PC-3 (cell line): ENCODE results near the gene LMOD1. TPM values are rescaled to one million over a fixed set of nuclear protein-coding genes. Genes with fewer than 3 reads are reported as not detected.

ENCODE experiments used
- ATAC-seq: fragments of 200-7000 bp; cut with Tn5 transposase; 2 replicates; pipeline ENCODE4 v1.9.1; 2020; ENCODE audit warnings: mild to moderate bottlenecking, moderate library complexity
- BruUV-seq: library from RNA; stranded (reverse); fragments of 400-500 nt; replicated peaks from 2 replicates; lab custom pipeline; 2021; lab: Mats Ljungman, UMichigan
- CTCF ChIA-PET: fragments of 300-600 bp; sonication (Branson Sonifier 250); formaldehyde crosslinking; loops from one replicate; lab custom pipeline; 2022; ENCODE audit warnings: antibody characterized with exemption; lab: Charles Lee
- POLR2A ChIA-PET: fragments of 300-600 bp; sonication (Branson Sonifier 250); formaldehyde crosslinking; loops from one replicate; lab custom pipeline; 2022; ENCODE audit warnings: antibody characterized with exemption; ENCODE audit not compliant: unreplicated experiment; lab: Charles Lee
- DNase-seq: peaks from one replicate; pipeline ENCODE4 v3.0.0-alpha.2; 2015
- H2AFZ ChIP-seq: fragments of 300-600 bp; sonication (generic); 2 replicates; pipeline ENCODE4 v1.6.0; 2016; ENCODE audit warnings: antibody characterized with exemption, low read length
- H3F3A ChIP-seq: fragments of 300-600 bp; sonication (generic); one replicate; pipeline ENCODE4 v1.6.0; 2017; ENCODE audit warnings: antibody characterized with exemption, low read length, control low read depth, mild to moderate bottlenecking; ENCODE audit not compliant: unreplicated experiment
- H3K27ac ChIP-seq: fragments of 300-600 bp; sonication (generic); 2 replicates; pipeline ENCODE4 v1.5.1; 2016; ENCODE audit warnings: mild to moderate bottlenecking, low read length
- H3K27me3 ChIP-seq: fragments of 300-600 bp; sonication (generic); 2 replicates; pipeline ENCODE4 v1.6.1; 2016; ENCODE audit warnings: low read length, mixed read lengths
- H3K36me3 ChIP-seq: fragments of 300-600 bp; sonication (generic); 2 replicates; pipeline ENCODE4 v1.6.1; 2016; ENCODE audit warnings: low read depth, mixed run types, low read length, mixed read lengths
- H3K4me1 ChIP-seq: fragments of 300-600 bp; sonication (generic); 2 replicates; pipeline ENCODE4 v1.5.1; 2016; ENCODE audit warnings: low read length; ENCODE audit not compliant: insufficient read depth
- H3K4me2 ChIP-seq: fragments of 300-600 bp; sonication (generic); 2 replicates; pipeline ENCODE4 v1.6.0; 2016; ENCODE audit warnings: low read length
- H3K4me3 ChIP-seq: fragments of 300-600 bp; sonication (generic); 2 replicates; pipeline ENCODE4 v1.5.1; 2016; ENCODE audit warnings: mild to moderate bottlenecking, low read length, mixed read lengths
- H3K79me2 ChIP-seq: fragments of 300-600 bp; sonication (generic); 2 replicates; pipeline ENCODE4 v1.6.1; 2017; ENCODE audit warnings: low read length, mixed read lengths
- H3K9ac ChIP-seq: fragments of 300-600 bp; sonication (generic); 2 replicates; pipeline ENCODE4 v1.6.0; 2016; ENCODE audit warnings: mild to moderate bottlenecking, low read length
- H3K9me2 ChIP-seq: fragments of 300-600 bp; sonication (generic); replicated peaks from 2 replicates; pipeline ENCODE4 v1.6.1; 2016; ENCODE audit warnings: mixed run types, low read length, mixed read lengths
- H3K9me3 ChIP-seq: fragments of 300-600 bp; sonication (generic); 2 replicates; pipeline ENCODE4 v1.6.1; 2016; ENCODE audit warnings: low read length, mixed read lengths
- H4K20me1 ChIP-seq: fragments of 300-600 bp; sonication (generic); 2 replicates; pipeline ENCODE4 v1.6.1; 2016; ENCODE audit warnings: low read length, mixed read lengths
- EZH2 ChIP-seq: fragments of 300-600 bp; sonication (generic); IDR thresholded peaks from one replicate; pipeline ENCODE4 v1.6.1; 2017; ENCODE audit warnings: antibody characterized with exemption, mild to moderate bottlenecking, low read length; ENCODE audit not compliant: unreplicated experiment
- EZH2phosphoT487 ChIP-seq: fragments of 300-600 bp; sonication (generic); IDR thresholded peaks from 2 replicates; pipeline ENCODE4 v1.6.1; 2018; ENCODE audit warnings: mild to moderate bottlenecking, antibody characterized with exemption, low read length, borderline replicate concordance
- intact Hi-C: fragments of 100-400 bp; cut with micrococcal nuclease; formaldehyde crosslinking; loops from 2 replicates; pipeline ENCODE4 v1.9.0; 2023
- total RNA-seq: library from RNA; depleted of rRNA; stranded (reverse); fragments of >200 nt; gene quantifications from 2 replicates; pipeline ENCODE4 v1.2.3, GENCODE V29; 2014
- TF ChIP-seq, protein P1 (sequence below): fragments of 300-600 bp; sonication (generic); conservative IDR thresholded peaks from 2 replicates; pipeline ENCODE4 v1.5.1; 2017; ENCODE audit warnings: antibody characterized with exemption, low read depth, mild to moderate bottlenecking, low read length

The LMOD1 gene
- total RNA-seq, 1 experiment from 2014 or later, result 0.07 TPM

DNA sequence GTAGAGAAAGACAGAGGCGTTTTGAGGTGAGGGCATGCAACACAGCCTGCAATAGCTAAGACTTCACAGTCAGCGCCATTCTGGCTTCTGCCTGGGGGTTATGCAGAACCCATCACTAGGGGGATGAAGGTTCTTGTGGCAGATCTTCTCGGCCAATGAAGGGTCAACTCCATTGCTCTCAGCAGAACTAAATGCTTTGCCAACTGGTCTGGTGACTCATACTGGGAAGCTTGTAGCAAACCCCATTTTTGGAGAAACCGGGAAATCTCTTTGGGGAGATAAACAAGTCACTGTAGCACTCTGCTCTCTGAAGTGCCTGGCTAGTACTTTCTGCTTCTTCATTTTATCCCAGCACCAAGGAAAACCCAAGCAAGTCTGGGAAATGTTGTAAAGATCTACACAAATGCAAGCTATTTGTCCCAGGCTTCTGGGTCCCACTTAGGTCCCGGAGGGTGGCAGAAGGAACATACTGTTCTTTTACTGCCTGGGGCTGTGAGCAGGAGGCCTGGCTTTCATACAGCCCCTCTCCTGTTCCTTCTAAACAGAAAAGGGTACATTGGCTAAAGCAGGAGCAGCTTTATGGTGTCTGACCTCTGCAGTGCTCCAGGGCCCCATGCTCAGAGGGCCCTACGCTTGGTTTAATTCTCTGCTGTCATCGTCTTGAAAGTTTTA lies 28.9 kb downstream of the LMOD1 start:
- no peaks in the 10 kb centered on the region for H3K4me1 ChIP-seq
- H3K4me2 ChIP-seq, result no peak overlapping the region
- no TSS peak for BruUV-seq
- H3K9me3 ChIP-seq, result no peaks in the 10 kb centered on the region
- H3K27me3 ChIP-seq, result no peaks in the 10 kb centered on the region
- H3K36me3 ChIP-seq, result no peaks in the 10 kb centered on the region
- H3K79me2 ChIP-seq, result no peaks in the 10 kb centered on the region
- TF ChIP-seq, protein P1, sequence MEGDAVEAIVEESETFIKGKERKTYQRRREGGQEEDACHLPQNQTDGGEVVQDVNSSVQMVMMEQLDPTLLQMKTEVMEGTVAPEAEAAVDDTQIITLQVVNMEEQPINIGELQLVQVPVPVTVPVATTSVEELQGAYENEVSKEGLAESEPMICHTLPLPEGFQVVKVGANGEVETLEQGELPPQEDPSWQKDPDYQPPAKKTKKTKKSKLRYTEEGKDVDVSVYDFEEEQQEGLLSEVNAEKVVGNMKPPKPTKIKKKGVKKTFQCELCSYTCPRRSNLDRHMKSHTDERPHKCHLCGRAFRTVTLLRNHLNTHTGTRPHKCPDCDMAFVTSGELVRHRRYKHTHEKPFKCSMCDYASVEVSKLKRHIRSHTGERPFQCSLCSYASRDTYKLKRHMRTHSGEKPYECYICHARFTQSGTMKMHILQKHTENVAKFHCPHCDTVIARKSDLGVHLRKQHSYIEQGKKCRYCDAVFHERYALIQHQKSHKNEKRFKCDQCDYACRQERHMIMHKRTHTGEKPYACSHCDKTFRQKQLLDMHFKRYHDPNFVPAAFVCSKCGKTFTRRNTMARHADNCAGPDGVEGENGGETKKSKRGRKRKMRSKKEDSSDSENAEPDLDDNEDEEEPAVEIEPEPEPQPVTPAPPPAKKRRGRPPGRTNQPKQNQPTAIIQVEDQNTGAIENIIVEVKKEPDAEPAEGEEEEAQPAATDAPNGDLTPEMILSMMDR, result no peak
- no peak for TF ChIP-seq EZH2phosphoT487
- H3K9ac ChIP-seq, result no peak overlapping the region
- H3F3A ChIP-seq, result no peaks in the 10 kb centered on the region
- H3K4me3 ChIP-seq, result no peak overlapping the region
- intact Hi-C loops, result no loop called here
- no peaks in the 10 kb centered on the region for H3K9me2 ChIP-seq
- CTCF ChIA-PET, result no interaction called here
- H4K20me1 ChIP-seq, result no peaks in the 10 kb centered on the region
- H2AFZ ChIP-seq, result no peak overlapping the region
- DNase-seq, result no peak
- POLR2A ChIA-PET, result no interaction called here
- H3K27ac ChIP-seq, result no peak overlapping the region
- no peak for ATAC-seq

DNA sequence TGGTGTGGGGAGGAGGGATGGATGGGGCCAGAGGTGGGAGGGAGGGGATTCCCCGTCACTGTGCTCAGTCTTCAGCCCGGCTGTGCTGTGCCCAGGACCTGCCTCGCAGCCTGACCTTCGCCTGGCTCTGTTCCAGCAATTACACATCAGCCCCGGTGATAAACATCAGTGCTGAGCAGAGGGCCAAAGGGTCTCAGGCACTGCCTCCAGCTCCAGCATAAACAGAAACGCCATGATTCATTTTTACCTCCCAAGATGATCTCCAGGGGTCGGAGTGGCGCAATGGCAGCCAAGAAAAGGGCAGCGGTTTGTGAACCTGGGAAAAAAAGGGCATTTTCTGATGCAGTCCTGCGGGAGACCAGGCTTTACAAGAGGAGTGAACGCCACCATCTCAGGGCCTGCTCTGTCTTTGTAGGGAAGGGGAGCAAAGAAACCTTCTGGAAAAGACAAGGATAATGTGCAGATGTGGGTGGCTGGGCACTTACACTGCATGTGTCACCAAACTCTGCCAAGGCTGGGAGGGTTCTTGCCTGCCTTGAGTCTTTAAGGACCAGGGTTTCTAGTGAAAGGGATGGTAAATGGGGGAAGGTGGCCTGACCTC lies 29.6 kb downstream of the LMOD1 start:
- CTCF ChIA-PET, result no interaction called here
- no peak overlapping the region for H3K27ac ChIP-seq
- no peaks in the 10 kb centered on the region for H3K79me2 ChIP-seq
- no peaks in the 10 kb centered on the region for H3K36me3 ChIP-seq
- POLR2A ChIA-PET, result no interaction called here
- intact Hi-C loops, result no loop called here
- no peaks in the 10 kb centered on the region for H3K9me3 ChIP-seq
- no TSS peak for BruUV-seq
- TF ChIP-seq EZH2phosphoT487 (no peak), EZH2 (no peak)
- TF ChIP-seq, protein P1, result no peak
- no peak overlapping the region for H2AFZ ChIP-seq
- DNase-seq, result peak; percentile 46
- no peak for ATAC-seq
- H3F3A ChIP-seq, result no peaks in the 10 kb centered on the region
- no peak overlapping the region for H3K9ac ChIP-seq
- H3K4me3 ChIP-seq, result no peak overlapping the region
- H3K27me3 ChIP-seq, result no peaks in the 10 kb centered on the region
- H4K20me1 ChIP-seq, result no peaks in the 10 kb centered on the region
- no peaks in the 10 kb centered on the region for H3K4me1 ChIP-seq
- H3K9me2 ChIP-seq, result no peaks in the 10 kb centered on the region
- H3K4me2 ChIP-seq, result no peak overlapping the region
